ENCODE results near the gene SHB. TPM values are rescaled to one million over a fixed set of nuclear protein-coding genes. Genes with fewer than 3 reads are reported as not detected.

The SHB gene
- total and polyA plus RNA-seq, 2 donors (not counting 3 experiments of a cell fraction or from before 2014, with no cell fraction given): 13.4 to 24.9 TPM

DNA sequence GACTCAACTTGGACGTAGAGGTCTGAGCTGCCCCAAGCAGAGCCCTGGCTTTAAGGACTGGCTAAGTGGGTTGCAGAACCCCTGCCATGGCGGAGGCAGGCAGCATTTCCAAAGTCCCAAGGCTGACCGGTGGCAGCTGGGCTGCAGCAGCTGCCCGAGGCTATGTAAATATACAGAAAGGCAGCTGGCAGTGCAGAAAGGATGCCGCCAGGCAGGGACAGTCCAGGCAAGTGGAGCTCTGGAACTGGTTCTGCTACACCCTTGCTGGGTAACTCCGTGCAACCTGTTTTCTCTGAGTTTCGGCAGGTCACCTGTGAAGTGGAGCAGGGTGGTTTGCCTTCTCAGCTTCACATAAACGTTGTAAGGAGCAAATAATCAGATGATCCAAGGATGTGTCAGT lies 46.0 kb downstream of the SHB start:
- intact Hi-C loops (cut with micrococcal nuclease): no loop called here
- ChIA-PET CTCF (no interaction called here), POLR2A (no interaction called here)
- no peaks in the 10 kb centered on the region for H3K27me3 ChIP-seq (ENCODE audit: control insufficient read depth in 2 of 2, insufficient read depth in 2 of 2, low read length in 2 of 2)
- BruUV-seq (replicated peaks): no TSS peak
- DNase-seq (ENCODE audit: low read depth, low spot score) (no peak), FAIRE-seq (no peak)
- dilution Hi-C loops (cut with MboI; ENCODE audit: extremely low pct_ligation_motif_present, low sequenced_read_pairs): no loop called here
- peaks cover 62% of the 10 kb centered on the region for H3K4me1 ChIP-seq (ENCODE audit: control insufficient read depth, extremely low read depth, insufficient read depth, low read length)
- no peak for TF ChIP-seq MYC (IDR thresholded peaks at IDR 0.05; ENCODE audit: low read depth, low read length)
- TF ChIP-seq, protein P1, sequence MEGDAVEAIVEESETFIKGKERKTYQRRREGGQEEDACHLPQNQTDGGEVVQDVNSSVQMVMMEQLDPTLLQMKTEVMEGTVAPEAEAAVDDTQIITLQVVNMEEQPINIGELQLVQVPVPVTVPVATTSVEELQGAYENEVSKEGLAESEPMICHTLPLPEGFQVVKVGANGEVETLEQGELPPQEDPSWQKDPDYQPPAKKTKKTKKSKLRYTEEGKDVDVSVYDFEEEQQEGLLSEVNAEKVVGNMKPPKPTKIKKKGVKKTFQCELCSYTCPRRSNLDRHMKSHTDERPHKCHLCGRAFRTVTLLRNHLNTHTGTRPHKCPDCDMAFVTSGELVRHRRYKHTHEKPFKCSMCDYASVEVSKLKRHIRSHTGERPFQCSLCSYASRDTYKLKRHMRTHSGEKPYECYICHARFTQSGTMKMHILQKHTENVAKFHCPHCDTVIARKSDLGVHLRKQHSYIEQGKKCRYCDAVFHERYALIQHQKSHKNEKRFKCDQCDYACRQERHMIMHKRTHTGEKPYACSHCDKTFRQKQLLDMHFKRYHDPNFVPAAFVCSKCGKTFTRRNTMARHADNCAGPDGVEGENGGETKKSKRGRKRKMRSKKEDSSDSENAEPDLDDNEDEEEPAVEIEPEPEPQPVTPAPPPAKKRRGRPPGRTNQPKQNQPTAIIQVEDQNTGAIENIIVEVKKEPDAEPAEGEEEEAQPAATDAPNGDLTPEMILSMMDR (IDR thresholded peaks at IDR 0.05; ENCODE audit: extremely low read depth in 1 of 2, insufficient read depth in 1 of 2, low read depth in 1 of 2, low read length in 2 of 2): no peak
- TF ChIP-seq GATA2 (IDR thresholded peaks at IDR 0.05; ENCODE audit: insufficient read depth, insufficient read length, low read depth, low read length): no peak
- peaks cover 0 to 2% of the 10 kb centered on the region in 2 experiments for H3K36me3 ChIP-seq (ENCODE audit: control insufficient read depth in 2 of 2, extremely low read depth in 1 of 2, insufficient read depth in 2 of 2, low read length in 2 of 2)
- H3K9ac ChIP-seq (replicated peaks; ENCODE audit: extremely low read depth, insufficient read depth, low read length): no peak overlapping the region
- H3K4me2 ChIP-seq (ENCODE audit: insufficient read depth, low read length): no peak overlapping the region
- H3K79me2 ChIP-seq (ENCODE audit: control insufficient read depth, insufficient read depth, low read length): peaks cover 42% of the 10 kb centered on the region
- H4K20me1 ChIP-seq (replicated peaks; ENCODE audit: control insufficient read depth, extremely low read depth, insufficient read depth, low read length): no peaks in the 10 kb centered on the region
- H2AFZ ChIP-seq (ENCODE audit: low read depth, low read length): no peak overlapping the region
- no peak overlapping the region for H3K4me3 ChIP-seq (replicated peaks in 1 of 3; ENCODE audit: insufficient read depth in 1 of 3, low read depth in 1 of 3, low read length in 3 of 3)
- no peaks in the 10 kb centered on the region for H3K9me1 ChIP-seq (replicated peaks; ENCODE audit: control insufficient read depth, extremely low read depth, insufficient read depth, low read length)
- no peak overlapping the region for H3K27ac ChIP-seq (ENCODE audit: insufficient read depth, low read depth, low read length)
- no peaks in the 10 kb centered on the region for H3K9me3 ChIP-seq (replicated peaks; ENCODE audit: control insufficient read depth, insufficient read depth, low read length)

DNA sequence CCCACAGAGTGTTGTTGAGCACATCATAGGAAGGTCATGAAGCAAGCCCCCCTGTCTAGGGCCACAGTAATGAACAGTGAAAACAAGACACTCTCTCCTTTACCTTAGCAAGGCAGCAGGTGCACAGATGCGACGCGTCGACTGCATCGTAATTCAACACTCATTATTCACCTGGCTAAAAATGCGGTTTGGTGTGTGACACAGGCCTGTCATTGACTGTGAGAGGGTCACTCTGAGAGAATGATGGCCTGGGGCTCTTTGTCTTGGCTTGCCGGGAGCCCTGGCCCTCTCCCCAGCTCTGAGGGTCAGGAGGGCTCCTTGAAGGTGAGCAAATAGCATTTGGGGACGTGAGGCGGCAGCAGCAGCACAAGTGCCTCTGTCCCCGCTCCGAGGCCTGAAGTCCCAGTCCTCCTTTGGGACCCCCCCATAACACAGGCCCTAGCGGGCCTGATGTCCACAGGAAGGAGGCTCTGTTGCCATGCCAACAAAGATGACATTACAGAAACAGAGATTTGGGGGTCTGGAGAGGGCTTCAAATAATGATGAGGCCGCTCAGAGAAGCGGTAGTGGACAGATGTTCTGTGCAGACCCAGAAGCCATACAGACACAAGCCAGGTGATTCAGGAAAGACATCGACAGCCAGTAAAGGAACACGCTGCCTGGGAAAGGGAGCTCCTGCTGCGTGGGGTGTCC lies 46.7 kb downstream of the SHB start:
- Histone ChIP-seq H3K9ac (replicated peaks; ENCODE audit: extremely low read depth, insufficient read depth, low read length) (no peak overlapping the region), H3K4me2 (ENCODE audit: insufficient read depth, low read length) (no peak overlapping the region), H3K9me3 (replicated peaks; ENCODE audit: control insufficient read depth, insufficient read depth, low read length) (no peaks in the 10 kb centered on the region), H3K79me2 (ENCODE audit: control insufficient read depth, insufficient read depth, low read length) (peaks cover 42% of the 10 kb centered on the region), H3K4me1 (ENCODE audit: control insufficient read depth, extremely low read depth, insufficient read depth, low read length) (peaks cover 63% of the 10 kb centered on the region), H3K27ac (ENCODE audit: insufficient read depth, low read depth, low read length) (no peak overlapping the region), H3K27me3 (ENCODE audit: control insufficient read depth in 2 of 2, insufficient read depth in 2 of 2, low read length in 2 of 2) (no peaks in the 10 kb centered on the region), H2AFZ (ENCODE audit: low read depth, low read length) (no peak overlapping the region), H4K20me1 (replicated peaks; ENCODE audit: control insufficient read depth, extremely low read depth, insufficient read depth, low read length) (no peaks in the 10 kb centered on the region), H3K4me3 (replicated peaks in 1 of 3; ENCODE audit: insufficient read depth in 1 of 3, low read depth in 1 of 3, low read length in 3 of 3) (no peak overlapping the region), H3K36me3 (ENCODE audit: control insufficient read depth in 2 of 2, extremely low read depth in 1 of 2, insufficient read depth in 2 of 2, low read length in 2 of 2) (peaks cover 0 to 2% of the 10 kb centered on the region in 2 experiments), H3K9me1 (replicated peaks; ENCODE audit: control insufficient read depth, extremely low read depth, insufficient read depth, low read length) (no peaks in the 10 kb centered on the region)
- TF ChIP-seq GATA2 (IDR thresholded peaks at IDR 0.05; ENCODE audit: insufficient read depth, insufficient read length, low read depth, low read length) (no peak), FOS (IDR thresholded peaks at IDR 0.05; ENCODE audit: borderline replicate concordance, insufficient read depth, low read length) (no peak), JUN (IDR thresholded peaks at IDR 0.05; ENCODE audit: borderline replicate concordance, insufficient read depth, insufficient read length, low read depth) (no peak), EZH2 (IDR thresholded peaks at IDR 0.05; ENCODE audit: borderline replicate concordance, low read depth, low read length, severe bottlenecking) (no peak), MYC (IDR thresholded peaks at IDR 0.05; ENCODE audit: low read depth, low read length) (no peak), POLR2AphosphoS5 (IDR thresholded peaks at IDR 0.05; ENCODE audit: insufficient read depth, low read depth, low read length) (no peak), POLR2A (IDR thresholded peaks at IDR 0.05; ENCODE audit: low read depth, low read length) (no peak)
- TF ChIP-seq, protein P1 (IDR thresholded peaks at IDR 0.05; ENCODE audit: extremely low read depth in 1 of 2, insufficient read depth in 1 of 2, low read depth in 1 of 2, low read length in 2 of 2): no peak
- TF ChIP-seq, protein P2, sequence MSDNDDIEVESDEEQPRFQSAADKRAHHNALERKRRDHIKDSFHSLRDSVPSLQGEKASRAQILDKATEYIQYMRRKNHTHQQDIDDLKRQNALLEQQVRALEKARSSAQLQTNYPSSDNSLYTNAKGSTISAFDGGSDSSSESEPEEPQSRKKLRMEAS (IDR thresholded peaks at IDR 0.05; ENCODE audit: insufficient read depth, insufficient read length): no peak
- no TSS peak for BruUV-seq (replicated peaks)
- DNase-seq (ENCODE audit: low read depth, low spot score) (no peak), FAIRE-seq (no peak)
- ChIA-PET POLR2A (no interaction called here), CTCF (no interaction called here)
- dilution Hi-C loops (cut with MboI; ENCODE audit: extremely low pct_ligation_motif_present, low sequenced_read_pairs) (no loop called here), intact Hi-C loops (cut with micrococcal nuclease) (no loop called here)

All from endothelial cell of umbilical vein (primary cell).